Activated B cell treated with CpG ODN at 0.5 μM for 24 hours (primary cell): ENCODE results near the gene AARS1. TPM values are rescaled to one million over a fixed set of nuclear protein-coding genes. Genes with fewer than 3 reads are reported as not detected.
"Not testable (repeated sequence)": the region's sequence is repeated elsewhere in the genome, so short reads cannot be mapped to it uniquely, and the experiment has no call there.

Experiments
- ATAC-seq: fragments of 200-7000 bp; cut with Tn5 transposase; one replicate; pipeline ENCODE4 v1.10.0; 2021; ENCODE audit warnings: low read depth, mild to moderate bottlenecking, moderate library complexity
- CTCF ChIA-PET: fragments of 350-600 bp; sonication (Branson Sonifier 250); formaldehyde crosslinking; loops from one replicate; lab custom pipeline; 2021; ENCODE audit warnings: antibody characterized with exemption; lab: Charles Lee
- POLR2A ChIA-PET: fragments of 350-600 bp; sonication (Branson Sonifier 250); formaldehyde crosslinking; loops from one replicate; lab custom pipeline; 2021; ENCODE audit warnings: antibody characterized with exemption; lab: Charles Lee
- DNase-seq: peaks from one replicate; pipeline ENCODE4 v3.0.0; 2022
- H3K27ac Mint-ChIP-seq: one replicate; pipeline ENCODE4 v1.8.0; 2020; ENCODE audit warnings: mixed read lengths
- H3K27me3 Mint-ChIP-seq: one replicate; pipeline ENCODE4 v1.8.0; 2021; ENCODE audit warnings: mixed read lengths
- H3K36me3 Mint-ChIP-seq: one replicate; pipeline ENCODE4 v1.8.0; 2021; ENCODE audit warnings: low read depth, mixed read lengths
- H3K4me1 Mint-ChIP-seq: one replicate; pipeline ENCODE4 v1.8.0; 2021; ENCODE audit warnings: mixed read lengths
- H3K4me3 Mint-ChIP-seq: one replicate; pipeline ENCODE4 v1.8.0; 2020; ENCODE audit warnings: mild to moderate bottlenecking, mixed read lengths
- H3K9me3 Mint-ChIP-seq: one replicate; pipeline ENCODE4 v1.8.0; 2020; ENCODE audit warnings: mixed read lengths
- intact Hi-C: fragments of 100-400 bp; cut with micrococcal nuclease; formaldehyde crosslinking; loops from one replicate; pipeline ENCODE4 v1.15.1; 2024
- total RNA-seq: library from RNA; stranded (reverse); gene quantifications from 2 replicates; pipeline ENCODE4 v1.2.3, GENCODE V29; 2022

Gene AARS1
- total RNA-seq, 1 donor from 2014 or later, result 154 TPM

GRCh38 chr16:70231831-70232230 is 57.5 kb downstream of the AARS1 start:
- CTCF ChIA-PET, POLR2A ChIA-PET, H3K27ac Mint-ChIP-seq, H3K9me3 Mint-ChIP-seq, DNase-seq, H3K27me3 Mint-ChIP-seq, H3K4me3 Mint-ChIP-seq, intact Hi-C loops, H3K4me1 Mint-ChIP-seq, ATAC-seq: not testable (repeated sequence)
- peaks cover 48% of the 10 kb centered on the region for H3K36me3 Mint-ChIP-seq

- H3K27me3 Mint-ChIP-seq, H3K4me1 Mint-ChIP-seq, H3K4me3 Mint-ChIP-seq, POLR2A ChIA-PET, CTCF ChIA-PET, DNase-seq, ATAC-seq, H3K27ac Mint-ChIP-seq, intact Hi-C loops, H3K9me3 Mint-ChIP-seq: not testable (repeated sequence)
- H3K36me3 Mint-ChIP-seq, result peaks cover 47% of the 10 kb centered on the region
These were observed 63.3 kb downstream of the AARS1 start for GRCh38 chr16:70226024-70226423.

GRCh38 chr16:70225430-70225829 is 63.9 kb downstream of the AARS1 start:
- H3K4me1 Mint-ChIP-seq, CTCF ChIA-PET, H3K27me3 Mint-ChIP-seq, intact Hi-C loops, H3K27ac Mint-ChIP-seq, DNase-seq, POLR2A ChIA-PET, H3K9me3 Mint-ChIP-seq, ATAC-seq, H3K4me3 Mint-ChIP-seq: not testable (repeated sequence)
- peaks cover 44% of the 10 kb centered on the region for H3K36me3 Mint-ChIP-seq

DNA sequence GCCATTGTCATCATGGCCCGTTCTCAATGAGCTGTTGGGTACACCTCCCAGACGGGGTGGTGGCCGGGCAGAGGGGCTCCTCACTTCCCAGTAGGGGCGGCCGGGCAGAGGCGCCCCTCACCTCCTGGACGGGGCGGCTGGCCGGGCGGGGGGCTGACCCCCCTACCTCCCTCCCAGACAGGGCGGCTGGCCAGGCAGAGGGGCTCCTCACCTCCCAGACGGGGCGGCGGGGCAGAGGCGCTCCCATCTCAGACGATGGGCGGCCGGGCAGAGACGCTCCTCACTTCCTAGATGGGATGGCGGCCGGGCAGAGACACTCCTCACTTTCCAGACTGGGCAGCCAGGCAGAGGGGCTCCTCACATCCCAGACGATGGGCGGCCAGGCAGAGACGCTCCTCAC is 64.7 kb downstream of the AARS1 start:
- intact Hi-C loops, H3K4me3 Mint-ChIP-seq, DNase-seq, CTCF ChIA-PET, H3K27me3 Mint-ChIP-seq, H3K9me3 Mint-ChIP-seq, POLR2A ChIA-PET, H3K4me1 Mint-ChIP-seq, ATAC-seq, H3K27ac Mint-ChIP-seq: not testable (repeated sequence)
- peaks cover 50% of the 10 kb centered on the region for H3K36me3 Mint-ChIP-seq

DNA sequence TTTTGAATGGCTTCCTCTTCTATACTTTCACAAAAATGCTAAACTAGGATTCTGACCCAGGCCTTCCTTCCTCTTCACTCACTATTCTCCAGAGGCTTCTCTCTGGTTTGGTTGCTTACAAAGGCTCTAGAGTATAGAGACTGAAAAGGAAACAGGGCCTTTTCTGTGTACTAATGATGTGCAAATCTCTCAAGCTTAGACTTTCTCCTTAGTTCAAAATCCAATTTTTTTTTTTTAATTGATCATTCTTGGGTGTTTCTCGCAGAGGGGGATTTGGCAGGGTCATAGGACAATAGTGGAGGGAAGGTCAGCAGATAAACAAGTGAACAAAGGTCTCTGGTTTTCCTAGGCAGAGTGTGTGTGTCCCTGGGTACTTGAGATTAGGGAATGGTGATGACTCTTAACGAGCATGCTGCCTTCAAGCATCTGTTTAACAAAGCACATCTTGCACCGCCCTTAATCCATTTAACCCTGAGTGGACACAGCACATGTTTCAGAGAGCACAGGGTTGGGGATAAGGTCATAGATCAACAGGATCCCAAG is 65.3 kb downstream of the AARS1 start:
- intact Hi-C loops, H3K4me3 Mint-ChIP-seq, POLR2A ChIA-PET, H3K9me3 Mint-ChIP-seq, DNase-seq, H3K27me3 Mint-ChIP-seq, H3K4me1 Mint-ChIP-seq, H3K27ac Mint-ChIP-seq, CTCF ChIA-PET, ATAC-seq: not testable (repeated sequence)
- H3K36me3 Mint-ChIP-seq, result peaks cover 53% of the 10 kb centered on the region

GRCh38 chr16:70223216-70223615 is 66.1 kb downstream of the AARS1 start:
- H3K4me3 Mint-ChIP-seq, H3K9me3 Mint-ChIP-seq, H3K4me1 Mint-ChIP-seq, H3K27me3 Mint-ChIP-seq, ATAC-seq, DNase-seq, POLR2A ChIA-PET, H3K27ac Mint-ChIP-seq, intact Hi-C loops, CTCF ChIA-PET: not testable (repeated sequence)
- H3K36me3 Mint-ChIP-seq, result peaks cover 56% of the 10 kb centered on the region

- H3K4me3 Mint-ChIP-seq, POLR2A ChIA-PET, H3K9me3 Mint-ChIP-seq, ATAC-seq, DNase-seq, CTCF ChIA-PET, intact Hi-C loops, H3K4me1 Mint-ChIP-seq, H3K27ac Mint-ChIP-seq, H3K27me3 Mint-ChIP-seq: not testable (repeated sequence)
- H3K36me3 Mint-ChIP-seq, result peaks cover 53% of the 10 kb centered on the region
These were observed 66.7 kb downstream of the AARS1 start for GRCh38 chr16:70222574-70222973.

GRCh38 chr16:70218586-70218985 is 70.7 kb downstream of the AARS1 start:
- CTCF ChIA-PET, H3K4me1 Mint-ChIP-seq, H3K27me3 Mint-ChIP-seq, intact Hi-C loops, DNase-seq, H3K4me3 Mint-ChIP-seq, H3K9me3 Mint-ChIP-seq, ATAC-seq, H3K27ac Mint-ChIP-seq: not testable (repeated sequence)
- POLR2A ChIA-PET, result interaction anchor here (0.7 kb wide), 1 partner anchor 341 kb away, joined by 9 read pairs; no protein-coding TSS in a partner anchor
- H3K36me3 Mint-ChIP-seq, result peaks cover 45% of the 10 kb centered on the region

DNA sequence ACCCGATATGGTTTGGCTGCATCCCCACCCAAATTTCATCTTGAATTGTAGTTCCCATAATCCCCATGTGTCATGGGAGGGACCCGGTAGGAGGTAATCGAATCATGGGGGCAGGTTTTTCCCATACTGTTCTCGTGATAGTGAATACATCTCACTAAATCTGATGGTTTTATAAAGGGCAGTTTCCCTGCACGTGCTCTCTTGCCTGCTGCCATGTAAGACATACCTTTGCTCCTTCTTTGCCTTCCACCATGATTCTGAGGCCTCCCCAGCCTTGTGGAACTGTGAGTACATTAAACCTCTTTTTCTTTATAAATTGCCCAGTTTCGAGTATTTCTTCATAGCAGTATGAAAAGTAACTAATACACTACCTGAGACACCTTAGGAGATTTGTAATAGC is 82.9 kb downstream of the AARS1 start:
- POLR2A ChIA-PET, H3K27ac Mint-ChIP-seq, ATAC-seq, CTCF ChIA-PET, H3K27me3 Mint-ChIP-seq, H3K4me1 Mint-ChIP-seq, H3K9me3 Mint-ChIP-seq, H3K4me3 Mint-ChIP-seq, intact Hi-C loops, DNase-seq: not testable (repeated sequence)
- peaks cover 22% of the 10 kb centered on the region for H3K36me3 Mint-ChIP-seq

DNA sequence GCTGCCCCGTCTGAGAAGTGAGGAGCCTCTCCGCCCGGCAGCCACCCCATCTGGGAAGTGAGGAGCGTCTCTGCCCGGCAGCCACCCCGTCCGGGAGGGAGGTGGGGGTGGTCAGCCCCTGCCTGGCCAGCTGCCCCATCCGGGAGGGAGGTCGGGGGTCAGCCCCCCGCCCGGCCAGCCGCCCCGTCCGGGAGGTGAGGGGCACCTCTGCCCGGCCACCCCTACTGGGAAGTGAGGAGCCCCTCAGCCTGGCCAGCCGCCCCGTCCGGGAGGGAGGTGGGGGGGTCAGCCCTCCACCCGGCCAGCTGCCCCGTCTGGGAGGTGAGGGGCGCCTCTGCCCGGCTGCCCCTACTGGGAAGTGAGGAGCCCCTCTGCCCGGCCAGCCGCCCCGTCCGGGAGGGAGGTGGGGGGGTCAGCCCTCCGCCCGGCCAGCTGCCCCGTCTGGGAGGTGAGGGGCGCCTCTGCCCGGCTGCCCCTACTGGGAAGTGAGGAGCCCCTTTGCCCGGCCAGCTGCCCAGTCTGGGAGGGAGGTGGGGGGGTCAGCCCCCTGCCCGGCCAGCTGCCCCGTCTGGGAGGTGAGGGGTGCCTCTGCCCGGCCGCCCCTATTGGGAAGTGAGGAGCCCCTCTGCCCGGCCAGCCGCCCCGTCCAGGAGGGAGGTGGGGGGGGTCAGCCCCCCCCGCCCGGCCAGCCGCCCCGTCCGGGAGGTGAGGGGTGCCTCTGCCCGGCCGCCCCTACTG is 84.5 kb downstream of the AARS1 start:
- H3K4me1 Mint-ChIP-seq, POLR2A ChIA-PET, DNase-seq, H3K27me3 Mint-ChIP-seq, CTCF ChIA-PET, intact Hi-C loops, H3K4me3 Mint-ChIP-seq, H3K27ac Mint-ChIP-seq, H3K9me3 Mint-ChIP-seq, ATAC-seq: not testable (repeated sequence)
- H3K36me3 Mint-ChIP-seq, result peaks cover 16% of the 10 kb centered on the region

DNA sequence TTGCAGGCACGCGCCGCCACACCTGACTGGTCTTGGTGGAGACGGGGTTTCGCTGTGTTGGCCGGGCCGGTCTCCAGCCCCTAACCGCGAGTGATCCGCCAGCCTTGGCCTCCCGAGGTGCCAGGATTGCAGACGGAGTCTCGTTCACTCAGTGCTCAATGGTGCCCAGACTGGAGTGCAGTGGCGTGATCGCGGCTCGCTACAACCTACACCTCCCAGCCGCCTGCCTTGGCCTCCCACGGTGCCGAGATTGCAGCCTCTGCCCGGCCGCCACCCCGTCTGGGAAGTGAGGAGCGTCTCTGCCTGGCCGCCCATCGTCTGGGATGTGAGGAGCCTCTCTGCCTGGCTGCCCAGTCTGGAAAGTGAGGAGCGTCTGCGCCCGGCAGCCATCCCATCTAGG is 85.3 kb downstream of the AARS1 start:
- H3K9me3 Mint-ChIP-seq, H3K27ac Mint-ChIP-seq, ATAC-seq, CTCF ChIA-PET, POLR2A ChIA-PET, H3K4me3 Mint-ChIP-seq, DNase-seq, H3K4me1 Mint-ChIP-seq, intact Hi-C loops, H3K27me3 Mint-ChIP-seq: not testable (repeated sequence)
- H3K36me3 Mint-ChIP-seq, result peaks cover 12% of the 10 kb centered on the region

GRCh38 chr16:70203508-70203907 is 85.8 kb downstream of the AARS1 start:
- H3K27me3 Mint-ChIP-seq, H3K27ac Mint-ChIP-seq, CTCF ChIA-PET, DNase-seq, H3K9me3 Mint-ChIP-seq, H3K4me1 Mint-ChIP-seq, ATAC-seq, intact Hi-C loops, POLR2A ChIA-PET, H3K4me3 Mint-ChIP-seq: not testable (repeated sequence)
- H3K36me3 Mint-ChIP-seq, result peaks cover 12% of the 10 kb centered on the region
